OCI-LY1 (cell line): ENCODE measurements around the gene HMGCLL1.

ENCODE experiments used
- EZH2 ChIP-seq: fragments of 200-600 bp; sonication (generic), shearing (Covaris generic); IDR thresholded peaks from 2 replicates; pipeline ENCODE4 v1.8.0; 2017; ENCODE audit warnings: borderline replicate concordance, mixed run types, mild to moderate bottlenecking, antibody characterized with exemption, low read length, moderate library complexity, mixed read lengths
- TF ChIP-seq, protein P1 (sequence below): fragments of 200-600 bp; sonication (generic), shearing (Covaris generic); IDR thresholded peaks from 2 replicates; pipeline ENCODE4 v1.5.1; 2017; ENCODE audit warnings: mild to moderate bottlenecking, antibody characterized with exemption, low read length, moderate library complexity, mixed read lengths

DNA sequence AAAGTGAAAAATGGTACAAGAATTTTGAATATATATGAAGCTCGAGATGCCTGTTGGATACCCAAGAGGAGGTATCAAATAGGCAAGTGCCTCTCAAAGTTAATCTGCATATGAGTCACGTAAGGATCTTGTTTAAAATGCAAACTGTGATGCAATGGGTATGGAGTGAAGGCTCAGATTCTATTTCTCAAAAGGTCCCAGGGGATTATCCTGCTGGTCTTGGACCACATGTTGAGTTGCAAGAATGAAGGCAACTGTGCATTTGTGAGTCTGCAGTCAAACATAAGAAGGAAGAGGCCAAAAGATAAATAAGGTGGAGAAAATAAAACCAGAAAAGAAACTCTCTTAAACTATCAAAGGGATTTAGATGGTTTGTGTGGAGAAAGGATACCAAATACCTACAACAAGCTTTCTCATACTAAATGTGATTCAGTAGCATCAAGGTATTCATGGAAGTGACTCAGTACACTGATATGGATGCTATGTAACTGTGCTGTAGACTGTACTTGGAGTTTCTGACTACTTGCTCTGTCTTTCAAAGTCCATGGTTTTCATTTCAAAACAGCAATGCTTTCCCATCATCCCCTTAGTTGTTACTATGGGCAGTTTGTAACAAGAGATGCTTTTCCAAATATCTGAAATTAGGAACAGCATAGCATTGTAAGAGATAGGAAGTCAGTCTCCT is 145.4 kb downstream of the HMGCLL1 start:
- TF ChIP-seq EZH2, result no peak
- TF ChIP-seq, protein P1, sequence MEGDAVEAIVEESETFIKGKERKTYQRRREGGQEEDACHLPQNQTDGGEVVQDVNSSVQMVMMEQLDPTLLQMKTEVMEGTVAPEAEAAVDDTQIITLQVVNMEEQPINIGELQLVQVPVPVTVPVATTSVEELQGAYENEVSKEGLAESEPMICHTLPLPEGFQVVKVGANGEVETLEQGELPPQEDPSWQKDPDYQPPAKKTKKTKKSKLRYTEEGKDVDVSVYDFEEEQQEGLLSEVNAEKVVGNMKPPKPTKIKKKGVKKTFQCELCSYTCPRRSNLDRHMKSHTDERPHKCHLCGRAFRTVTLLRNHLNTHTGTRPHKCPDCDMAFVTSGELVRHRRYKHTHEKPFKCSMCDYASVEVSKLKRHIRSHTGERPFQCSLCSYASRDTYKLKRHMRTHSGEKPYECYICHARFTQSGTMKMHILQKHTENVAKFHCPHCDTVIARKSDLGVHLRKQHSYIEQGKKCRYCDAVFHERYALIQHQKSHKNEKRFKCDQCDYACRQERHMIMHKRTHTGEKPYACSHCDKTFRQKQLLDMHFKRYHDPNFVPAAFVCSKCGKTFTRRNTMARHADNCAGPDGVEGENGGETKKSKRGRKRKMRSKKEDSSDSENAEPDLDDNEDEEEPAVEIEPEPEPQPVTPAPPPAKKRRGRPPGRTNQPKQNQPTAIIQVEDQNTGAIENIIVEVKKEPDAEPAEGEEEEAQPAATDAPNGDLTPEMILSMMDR, result no peak
